Measurements from ENCODE around the gene ME1.

DNA sequence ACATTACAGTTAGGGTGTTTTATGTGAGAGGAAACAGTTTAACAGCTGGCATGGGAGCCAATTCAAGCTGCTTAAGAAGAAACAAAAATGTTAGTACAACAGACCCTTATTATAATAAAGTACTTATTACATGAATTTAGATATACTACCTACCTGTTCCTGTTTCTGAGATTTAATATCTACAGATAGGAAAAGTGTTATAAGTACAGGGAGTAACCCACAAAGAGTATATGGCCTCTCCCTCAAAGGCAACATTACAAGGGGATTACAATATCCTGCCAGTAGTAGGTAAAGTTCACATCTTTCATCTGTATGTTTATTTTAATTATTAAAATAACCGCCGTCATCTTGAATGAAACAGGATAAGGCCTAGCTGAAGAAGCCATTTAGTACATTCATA is 1.8 kb upstream of the ME1 start:
- TF ChIP-seq, protein P1, sequence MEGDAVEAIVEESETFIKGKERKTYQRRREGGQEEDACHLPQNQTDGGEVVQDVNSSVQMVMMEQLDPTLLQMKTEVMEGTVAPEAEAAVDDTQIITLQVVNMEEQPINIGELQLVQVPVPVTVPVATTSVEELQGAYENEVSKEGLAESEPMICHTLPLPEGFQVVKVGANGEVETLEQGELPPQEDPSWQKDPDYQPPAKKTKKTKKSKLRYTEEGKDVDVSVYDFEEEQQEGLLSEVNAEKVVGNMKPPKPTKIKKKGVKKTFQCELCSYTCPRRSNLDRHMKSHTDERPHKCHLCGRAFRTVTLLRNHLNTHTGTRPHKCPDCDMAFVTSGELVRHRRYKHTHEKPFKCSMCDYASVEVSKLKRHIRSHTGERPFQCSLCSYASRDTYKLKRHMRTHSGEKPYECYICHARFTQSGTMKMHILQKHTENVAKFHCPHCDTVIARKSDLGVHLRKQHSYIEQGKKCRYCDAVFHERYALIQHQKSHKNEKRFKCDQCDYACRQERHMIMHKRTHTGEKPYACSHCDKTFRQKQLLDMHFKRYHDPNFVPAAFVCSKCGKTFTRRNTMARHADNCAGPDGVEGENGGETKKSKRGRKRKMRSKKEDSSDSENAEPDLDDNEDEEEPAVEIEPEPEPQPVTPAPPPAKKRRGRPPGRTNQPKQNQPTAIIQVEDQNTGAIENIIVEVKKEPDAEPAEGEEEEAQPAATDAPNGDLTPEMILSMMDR (IDR thresholded peaks at IDR 0.05; ENCODE audit: low read depth, low read length, poor library complexity, severe bottlenecking) = no peak
- TF ChIP-seq EZH2phosphoT487 (IDR thresholded peaks at IDR 0.05; ENCODE audit: borderline replicate concordance, low read length) = no peak

Measured in DOHH2 (cell line).